GM12891 (cell line): ENCODE measurements around the gene HAP1.

ENCODE experiments used
- POLR2A ChIP-seq: IDR thresholded peaks from 2 replicates; pipeline ENCODE4 v1.6.1; 2011; ENCODE audit warnings: low read depth, low read length, control low read depth
- POLR2AphosphoS5 ChIP-seq: IDR thresholded peaks from 2 replicates; pipeline ENCODE4 v1.6.1; 2011; ENCODE audit warnings: low read depth, low read length, control low read depth
- SPI1 ChIP-seq: IDR thresholded peaks from 2 replicates; pipeline ENCODE4 v1.6.1; 2011; ENCODE audit warnings: low read depth, low read length, control low read depth
- TAF1 ChIP-seq: IDR thresholded peaks from 2 replicates; pipeline ENCODE4 v1.6.1; 2011; ENCODE audit warnings: low read depth, low read length, control low read depth

DNA sequence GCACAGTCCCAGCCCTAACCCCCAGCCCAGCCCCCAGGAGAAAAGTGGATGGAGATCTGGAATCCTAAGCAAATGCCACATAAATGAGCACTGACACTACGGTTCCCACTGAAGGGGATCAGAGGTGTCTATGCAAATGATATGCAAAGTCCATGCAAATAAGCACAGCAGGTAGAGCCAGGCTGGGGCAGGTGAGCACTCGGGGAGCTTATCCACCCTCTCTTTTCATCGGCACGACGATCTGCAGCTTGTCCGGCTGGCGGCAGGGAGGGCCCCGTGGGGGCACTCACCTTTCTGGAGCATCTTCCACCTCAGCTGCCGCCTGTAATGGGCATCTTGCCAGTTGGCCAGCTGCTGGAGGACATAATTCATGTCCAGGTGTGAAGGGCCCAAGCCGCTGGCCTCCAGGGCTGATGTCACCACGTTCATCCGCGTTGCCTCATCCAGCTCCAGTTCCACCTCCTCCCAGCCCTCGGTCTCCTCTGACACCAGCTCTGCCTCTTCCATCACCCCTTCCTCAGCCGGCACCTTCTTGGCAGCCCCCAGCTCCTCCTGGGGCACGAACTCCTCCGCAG is 9.9 kb downstream of the HAP1 start:
- no peak for TF ChIP-seq POLR2AphosphoS5
- TF ChIP-seq POLR2A, result no peak
- no peak for TF ChIP-seq SPI1
- no peak for TF ChIP-seq TAF1
